Testis (tissue), 2 donors: ENCODE measurements around the gene OR56A5.

Experiments
- CTCF ChIP-seq, 3 experiments: fragments of 450-650 bp in 2 of 3; fragments of 200-600 bp in 1 of 3; sonication (generic) in 1 of 3; IDR thresholded peaks; one replicate each; pipeline ENCODE4 v1.5.1; 2016 to 2019; ENCODE audit warnings: antibody characterized with exemption in 3 of 3, mild to moderate bottlenecking in 2 of 3, moderate library complexity in 1 of 3
- POLR2A ChIP-seq: fragments of 450-650 bp; IDR thresholded peaks from one replicate; pipeline ENCODE4 v1.6.1; 2017; ENCODE audit warnings: antibody characterized with exemption, mild to moderate bottlenecking, moderate library complexity

- no peak for TF ChIP-seq CTCF (IDR thresholded peaks at IDR 0.05)
- no peak for TF ChIP-seq POLR2A
Observed at GRCh38 chr11:5967708-5968107, 586 bp downstream of the OR56A5 start.
